Stimulated activated CD8-positive, alpha-beta memory T cell treated with anti-CD3 and anti-CD28 coated beads, Interleukin-12 subunit alpha, Interleukin-12 subunit beta, amount 100 ng/mL, for 4 hours (primary cell): ENCODE measurements around the gene BNIP2.

Experiments
- DNase-seq: peaks from one replicate; pipeline ENCODE4 v3.0.0-alpha.2; 2020; ENCODE audit warnings: low read depth

Gene BNIP2

GRCh38 chr15:59636184-59636583, 52.9 kb downstream of the BNIP2 start:
- no peak for DNase-seq

- no peak for DNase-seq
These were observed 56.4 kb downstream of the BNIP2 start for GRCh38 chr15:59632714-59633113.

- no peak for DNase-seq
These were observed 66.8 kb downstream of the BNIP2 start for GRCh38 chr15:59622289-59622688.

- DNase-seq: no peak
These were observed 70.7 kb downstream of the BNIP2 start for GRCh38 chr15:59618406-59618805.

GRCh38 chr15:59616379-59616778, 72.7 kb downstream of the BNIP2 start:
- no peak for DNase-seq

- no peak for DNase-seq
These were observed 73.5 kb downstream of the BNIP2 start for GRCh38 chr15:59615661-59616060.

GRCh38 chr15:59614153-59614552, 75.0 kb downstream of the BNIP2 start:
- DNase-seq: no peak

- no peak for DNase-seq
These were observed 77.6 kb downstream of the BNIP2 start, which contains the start of gene GCNT3 for GRCh38 chr15:59611276-59612260. Gene GCNT3, plus strand, starts transcription at chr15:59611783. Its CDS starts 6,456 bp downstream, at chr15:59618239.

- no peak for DNase-seq
These were observed 79.1 kb downstream of the BNIP2 start for GRCh38 chr15:59609730-59610712.
